A549 (cell line): ENCODE results near the gene OMD. TPM values are rescaled to one million over a fixed set of nuclear protein-coding genes. Genes with fewer than 3 reads are reported as not detected.
A peak's percentile ranks its signal among the peaks of the same experiment; 100 is the strongest.

Experiments
- ATAC-seq, 2 experiments: fragments of 200-7000 bp in 1 of 2; fragments of >200 bp in 1 of 2; cut with Nextera tagmentation in 1 of 2; cut with Tn5 transposase in 1 of 2; 3 replicates each; pipeline versions ENCODE4 v1.8.0 to v1.9.1; 2018 to 2020; ENCODE audit warnings: mild to moderate bottlenecking in 1 of 2, moderate library complexity in 1 of 2
- CTCF ChIA-PET: fragments of 300-600 bp; sonication (Branson Sonifier 250); formaldehyde crosslinking; extraction: SDS; loops from one replicate; lab custom pipeline; 2021; ENCODE audit warnings: antibody characterized with exemption, inconsistent platforms; lab: Yijun Ruan, JAX
- POLR2A ChIA-PET: fragments of 350-600 bp; formaldehyde crosslinking; extraction: SDS; loops from one replicate; lab custom pipeline; 2021; ENCODE audit warnings: antibody characterized with exemption, inconsistent platforms; lab: Yijun Ruan, JAX
- DNase-seq, 2 experiments: peaks; one replicate each; pipeline versions ENCODE4 v3.0.0 to v3.0.0-alpha.2; 2011 to 2016; ENCODE audit warnings: low read depth in 1 of 2, low spot score in 1 of 2
- FAIRE-seq: peaks from 2 replicates; lab custom pipeline; 2011; peaks lifted over from hg19 to GRCh38; lab: Jason Lieb, UNC
- H3K27ac ChIP-seq, 2 experiments: fragments of >200 bp; sonication (Bioruptor Twin); formaldehyde crosslinking; 3 replicates each; pipeline ENCODE4 v1.5.1; 2016 to 2017
- H3K4me1 ChIP-seq: fragments of >200 bp; sonication (Bioruptor Twin); formaldehyde crosslinking; 3 replicates; pipeline ENCODE4 v1.6.1; 2016
- H3K4me2 ChIP-seq: fragments of >200 bp; sonication (Bioruptor Twin); formaldehyde crosslinking; 3 replicates; pipeline ENCODE4 v1.6.1; 2016
- H3K4me3 ChIP-seq: fragments of >200 bp; sonication (Bioruptor Twin); formaldehyde crosslinking; 3 replicates; pipeline ENCODE4 v1.5.1; 2016
- H3K9me3 ChIP-seq: fragments of >200 bp; sonication (Bioruptor Twin); formaldehyde crosslinking; 3 replicates; pipeline ENCODE4 v1.6.1; 2016
- ATOH8 ChIP-seq: fragments of 250-450 bp; sonication (Bioruptor Pico); IDR thresholded peaks from 2 replicates; pipeline ENCODE4 v1.5.0; 2020; ENCODE audit warnings: low read depth, mild to moderate bottlenecking, moderate library complexity
- CHD4 ChIP-seq: fragments of 200-600 bp; sonication (generic); IDR thresholded peaks from 2 replicates; pipeline ENCODE4 v1.6.1; 2016; ENCODE audit warnings: antibody characterized with exemption, mild to moderate bottlenecking, borderline replicate concordance
- CTCF ChIP-seq: fragments of >200 bp; sonication (Bioruptor Twin); formaldehyde crosslinking; IDR thresholded peaks from 3 replicates; pipeline ENCODE4 v1.5.1; 2016
- E2F6 ChIP-seq: IDR thresholded peaks from 2 replicates; pipeline ENCODE4 v1.6.1; 2012; ENCODE audit warnings: low read depth, borderline replicate concordance
- EP300 ChIP-seq, 2 experiments: fragments of >200 bp; sonication (Bioruptor Twin); formaldehyde crosslinking; IDR thresholded peaks; 2 replicates in 1 of 2; 3 replicates in 1 of 2; pipeline ENCODE4 v1.6.1; 2016 to 2017
- FOSB ChIP-seq: fragments of 250-450 bp; sonication (Bioruptor Pico); IDR thresholded peaks from 2 replicates; pipeline ENCODE4 v1.5.0; 2020; ENCODE audit warnings: mild to moderate bottlenecking, moderate library complexity
- HOXB5 ChIP-seq: fragments of 250-450 bp; sonication (Bioruptor Pico); IDR thresholded peaks from 2 replicates; pipeline ENCODE4 v1.5.0; 2020; ENCODE audit warnings: mild to moderate bottlenecking, moderate library complexity
- JUNB ChIP-seq: fragments of >200 bp; sonication (Bioruptor Twin); formaldehyde crosslinking; IDR thresholded peaks from 2 replicates; pipeline ENCODE4 v1.6.1; 2016
- MAFK ChIP-seq: fragments of 450-650 bp; IDR thresholded peaks from 2 replicates; pipeline ENCODE4 v1.6.1; 2014; ENCODE audit not compliant: partially characterized antibody
- NPAS2 ChIP-seq: fragments of 250-450 bp; sonication (Bioruptor Pico); IDR thresholded peaks from 2 replicates; pipeline ENCODE4 v1.8.0; 2022; ENCODE audit warnings: mild to moderate bottlenecking, moderate library complexity, borderline replicate concordance
- RAD21 ChIP-seq, 2 experiments: fragments of >200 bp in 1 of 2; sonication (Bioruptor Twin) in 1 of 2; formaldehyde crosslinking in 1 of 2; IDR thresholded peaks in 1 of 2; conservative IDR thresholded peaks in 1 of 2; 2 replicates in 1 of 2; 3 replicates in 1 of 2; pipeline ENCODE4 v1.6.1; 2012 to 2018; ENCODE audit warnings: inconsistent platforms in 1 of 2
- SMC3 ChIP-seq: fragments of >200 bp; sonication (Bioruptor Twin); formaldehyde crosslinking; IDR thresholded peaks from 3 replicates; pipeline ENCODE4 v1.6.1; 2018; ENCODE audit warnings: inconsistent platforms
- TFCP2L1 ChIP-seq: fragments of 250-450 bp; sonication (Bioruptor Pico); IDR thresholded peaks from 2 replicates; pipeline ENCODE4 v1.5.0; 2021; ENCODE audit warnings: mild to moderate bottlenecking
- USF2 ChIP-seq: fragments of 450-650 bp; IDR thresholded peaks from 2 replicates; pipeline ENCODE4 v1.6.1; 2014; ENCODE audit warnings: antibody characterized with exemption
- ZC3H11A ChIP-seq: fragments of 450-650 bp; IDR thresholded peaks from 2 replicates; pipeline ENCODE4 v1.6.1; 2014; ENCODE audit warnings: antibody characterized with exemption, mild to moderate bottlenecking
- WGBS: methylation state at CpG from one replicate; pipeline ENCODE4 v1.1.6; 2017; ENCODE audit errors: missing lambda C conversion rate; 5-methylcytosine and 5-hydroxymethylcytosine counted together
- polyA plus RNA-seq, 4 experiments: library from polyadenylated mRNA; depleted of rRNA in 3 of 4; stranded (reverse); fragments of >200 nt; fragmentation: RNase III in 1 of 4; extraction: RNeasy Plus Mini Kit Qiagen cat#74134 plus additional on column Dnase treatment in 1 of 4; gene quantifications; 2 replicates in 3 of 4; 3 replicates in 1 of 4; pipeline ENCODE4 v1.2.3, GENCODE V29; 2011 to 2017

The OMD gene
- polyA plus RNA-seq, 2 of the 4 experiments (the other 2 are of a cell fraction), result not detected

- DNase-seq, result no peak
- H3K27ac ChIP-seq, result no peak overlapping the region
- TF ChIP-seq EP300 (IDR thresholded peaks at IDR 0.05) (no peak), RAD21 (conservative IDR thresholded peaks at IDR 0.05 in 1 of 2, IDR thresholded peaks at IDR 0.05 in 1 of 2) (no peak), TFCP2L1 (no peak), JUNB (no peak), FOSB (CRISPR knock-in tag) (no peak), HOXB5 (CRISPR knock-in tag) (no peak), USF2 (no peak), NPAS2 (no peak), E2F6 (no peak), ATOH8 (CRISPR knock-in tag) (no peak)
- FAIRE-seq, result peak; percentile 36
- no peak overlapping the region for H3K4me2 ChIP-seq
- no peaks in the 10 kb centered on the region for H3K9me3 ChIP-seq
- no peak for ATAC-seq
- 81% methylated on average over 6 of the region's 6 CpGs for WGBS
- ChIA-PET POLR2A (no interaction called here), CTCF (interaction anchor here (0.6 to 2.6 kb wide), 6 partner anchors 22 to 304 kb away, joined by 3 to 7 read pairs (median 4); no protein-coding TSS in a partner anchor)
- no peaks in the 10 kb centered on the region for H3K4me1 ChIP-seq
- H3K4me3 ChIP-seq, result no peak overlapping the region
Measured at GRCh38 chr9:92440751-92441046, 16.4 kb upstream of the OMD start.

- H3K4me1 ChIP-seq, result no peaks in the 10 kb centered on the region
- DNase-seq (no peak), FAIRE-seq (no peak), ATAC-seq (no peak)
- H3K4me3 ChIP-seq, result no peak overlapping the region
- TF ChIP-seq JUNB (no peak), ZC3H11A (peak; percentile 98)
- TF ChIP-seq, all 56 proteins: peak for 1
- 69% methylated on average over 5 of the region's 5 CpGs for WGBS
- CTCF ChIA-PET, result interaction anchor here (0.6 to 4.6 kb wide), 11 partner anchors 22 to 305 kb away, joined by 3 to 27 read pairs (median 3); partner anchors contain the start of gene CENPP
- Histone ChIP-seq H3K27ac (no peak overlapping the region), H3K4me2 (no peak overlapping the region), H3K9me3 (no peaks in the 10 kb centered on the region)
- POLR2A ChIA-PET, result no interaction called here
Measured at GRCh38 chr9:92439921-92440750, 15.9 kb upstream of the OMD start.

GRCh38 chr9:92438900-92439526, 14.7 kb upstream of the OMD start:
- ChIA-PET CTCF (interaction anchor here (0.6 to 4.6 kb wide), 11 partner anchors 24 to 304 kb away, joined by 3 to 27 read pairs (median 4); partner anchors contain the start of gene CENPP), POLR2A (no interaction called here)
- ATAC-seq (no peak), FAIRE-seq (no peak), DNase-seq (peak in 1 of 2 experiments; percentile 6)
- H3K4me3 ChIP-seq, result no peak overlapping the region
- no peak overlapping the region for H3K27ac ChIP-seq
- TF ChIP-seq MAFK (peak; percentile 51), CHD4 (no peak), SMC3 (peak; percentile 29; the same call in 1 of the 3 replicates), RAD21 (conservative IDR thresholded peaks at IDR 0.05 in 1 of 2, IDR thresholded peaks at IDR 0.05 in 1 of 2) (peak; percentile 28 to 48; a peak in 2 of 5 replicates), CTCF (peak; percentile 43; the same call in 1 of the 3 replicates)
- no peaks in the 10 kb centered on the region for H3K4me1 ChIP-seq
- H3K4me2 ChIP-seq, result no peak overlapping the region
- H3K9me3 ChIP-seq, result no peaks in the 10 kb centered on the region
- 77% methylated on average over 5 of the region's 5 CpGs for WGBS
